T follicular helper cell (primary cell): ENCODE measurements around the gene BRINP1.

Experiments
- DNase-seq: peaks from one replicate; pipeline ENCODE4 v3.0.0-alpha.2; 2020; ENCODE audit warnings: low read depth

The BRINP1 gene

GRCh38 chr9:119126040-119126439 lies 243.2 kb downstream of the BRINP1 start:
- no peak for DNase-seq

- no peak for DNase-seq
Measured at GRCh38 chr9:119121899-119122298, 247.3 kb downstream of the BRINP1 start.

- no peak for DNase-seq
Measured at GRCh38 chr9:119117409-119117808, 251.8 kb downstream of the BRINP1 start.
